K562 (cell line): ENCODE data around the gene NBEAL2. TPM values are rescaled to one million over a fixed set of nuclear protein-coding genes. Genes with fewer than 3 reads are reported as not detected.
A peak's percentile ranks its signal among the peaks of the same experiment; 100 is the strongest.

Experiments used
- ATAC-seq: fragments of 200-7000 bp; cut with Tn5 transposase; 3 replicates; pipeline ENCODE4 v1.9.1; 2020; ENCODE audit warnings: moderate library complexity
- BruUV-seq: library from RNA; stranded (reverse); fragments of 400-500 nt; replicated peaks from 2 replicates; lab custom pipeline; 2021; lab: Mats Ljungman, UMichigan
- CTCF ChIA-PET: fragments of 300-600 bp; formaldehyde crosslinking; extraction: SDS; loops from one replicate; lab custom pipeline; 2021; ENCODE audit warnings: low intra/inter-chr PET ratio; lab: Yijun Ruan, JAX
- POLR2A ChIA-PET: fragments of 300-600, 350-650 bp; sonication (Branson Sonifier 250); formaldehyde crosslinking; extraction: SDS; loops from one replicate; lab custom pipeline; 2021; ENCODE audit warnings: antibody characterized with exemption, inconsistent platforms; lab: Yijun Ruan, JAX
- DNase-seq, 4 experiments: peaks; one replicate each; pipeline versions ENCODE4 v3.0.0 to v3.0.0-alpha.2; 2011 to 2018; ENCODE audit warnings: low spot score in 3 of 4, mixed read lengths in 3 of 4; ENCODE audit errors: extremely low read depth in 1 of 4
- FAIRE-seq: peaks from 2 replicates; lab custom pipeline; 2011; peaks lifted over from hg19 to GRCh38; lab: Jason Lieb, UNC
- H2AFZ ChIP-seq: 2 replicates; pipeline ENCODE4 v1.6.0; 2011; ENCODE audit warnings: low read depth, low read length, control low read depth, inconsistent platforms
- H3K27ac ChIP-seq: fragments of 200-600 bp; 3 replicates; pipeline ENCODE4 v1.8.0; 2011; ENCODE audit warnings: low read depth, mild to moderate bottlenecking, control low read depth, inconsistent platforms, low read length, moderate library complexity, mixed read lengths; ENCODE audit errors: extremely low read depth
- H3K27me3 ChIP-seq, 2 experiments: fragments of 300-600 bp in 1 of 2; 2 replicates in 1 of 2; 3 replicates in 1 of 2; pipeline versions ENCODE4 v1.6.0 to v1.8.0; 2011; ENCODE audit warnings: inconsistent platforms in 2 of 2, low read length in 2 of 2, mild to moderate bottlenecking in 1 of 2, mixed read lengths in 1 of 2, moderate library complexity in 1 of 2; ENCODE audit not compliant: control insufficient read depth in 2 of 2, insufficient read depth in 2 of 2
- H3K36me3 ChIP-seq: fragments of 300-600 bp; 3 replicates; pipeline ENCODE4 v1.8.0; 2011; ENCODE audit warnings: mild to moderate bottlenecking, low read length, inconsistent platforms; ENCODE audit not compliant: control insufficient read depth, insufficient read depth
- H3K4me1 ChIP-seq, 2 experiments: fragments of 200-600 bp in 1 of 2; replicated peaks in 1 of 2; 2 replicates in 1 of 2; 3 replicates in 1 of 2; pipeline versions ENCODE4 v1.5.1 to v1.8.0; 2011; ENCODE audit warnings: inconsistent platforms in 2 of 2, low read length in 2 of 2, mild to moderate bottlenecking in 1 of 2, mixed read lengths in 1 of 2, moderate library complexity in 1 of 2; ENCODE audit not compliant: control insufficient read depth in 2 of 2, insufficient read depth in 2 of 2
- H3K4me2 ChIP-seq: 2 replicates; pipeline ENCODE4 v1.6.1; 2011; ENCODE audit warnings: low read length, control low read depth, inconsistent platforms, mixed read lengths; ENCODE audit not compliant: insufficient read depth
- H3K4me3 ChIP-seq: fragments of 200-600 bp; sonication (generic), shearing (Covaris generic); 2 replicates; pipeline ENCODE4 v1.5.1; 2016; ENCODE audit warnings: control low read depth, inconsistent platforms
- H3K79me2 ChIP-seq: fragments of 200-600 bp; 3 replicates; pipeline ENCODE4 v1.8.0; 2011; ENCODE audit warnings: low read length, inconsistent platforms; ENCODE audit not compliant: control insufficient read depth, insufficient read depth
- H3K9ac ChIP-seq, 2 experiments: 2 replicates each; pipeline versions ENCODE4 v1.6.0 to v1.6.1; 2011; ENCODE audit warnings: low read depth in 2 of 2, low read length in 2 of 2, control low read depth in 1 of 2, inconsistent platforms in 1 of 2, mild to moderate bottlenecking in 1 of 2, mixed read lengths in 1 of 2; ENCODE audit not compliant: insufficient read depth in 1 of 2
- H3K9me1 ChIP-seq: one replicate; pipeline ENCODE4 v1.6.0; 2011; ENCODE audit warnings: inconsistent platforms, mild to moderate bottlenecking, low read length, moderate library complexity; ENCODE audit not compliant: control insufficient read depth, insufficient read depth
- H3K9me3 ChIP-seq: replicated peaks from 2 replicates; pipeline ENCODE4 v1.5.1; 2011; ENCODE audit warnings: low read depth, low read length, inconsistent platforms; ENCODE audit not compliant: control insufficient read depth, insufficient read depth
- H4K20me1 ChIP-seq: replicated peaks from 2 replicates; pipeline ENCODE4 v1.6.1; 2011; ENCODE audit warnings: low read length, inconsistent platforms, mixed read lengths; ENCODE audit not compliant: control insufficient read depth, insufficient read depth
- BRCA1 ChIP-seq, 2 experiments: fragments of 450-650 bp in 1 of 2; sonication (generic) in 1 of 2; formaldehyde crosslinking in 1 of 2; IDR thresholded peaks; 2 replicates each; pipeline versions ENCODE4 v1.5.0 to v1.6.1; 2017 to 2020; ENCODE audit warnings: mild to moderate bottlenecking in 1 of 2, missing genetic modification reagents in 1 of 2
- CTBP1 ChIP-seq: fragments of 450-650 bp; IDR thresholded peaks from 2 replicates; pipeline ENCODE4 v1.6.1; 2016; ENCODE audit warnings: borderline replicate concordance
- NR2F6 ChIP-seq: fragments of 450-650 bp; formaldehyde crosslinking; IDR thresholded peaks from 2 replicates; pipeline ENCODE4 v1.4.0; 2020; ENCODE audit warnings: mild to moderate bottlenecking
- SRSF3 ChIP-seq: fragments of 200-400 bp; formaldehyde crosslinking; IDR thresholded peaks from 2 replicates; pipeline ENCODE4 v1.6.1; 2016; ENCODE audit warnings: mild to moderate bottlenecking, low read length, moderate library complexity; ENCODE audit not compliant: insufficient read depth
- SRSF9 ChIP-seq: fragments of 200-400 bp; formaldehyde crosslinking; IDR thresholded peaks from 2 replicates; pipeline ENCODE4 v1.6.1; 2017; ENCODE audit warnings: low read depth, low read length, borderline replicate concordance
- ZHX1 ChIP-seq: fragments of 150-350 bp; conservative IDR thresholded peaks from 2 replicates; pipeline ENCODE4 v1.6.1; 2014; ENCODE audit warnings: low read length
- WGBS: fragments of 100-300 bp; shearing (Covaris generic); methylation state at CpG from one replicate; pipeline ENCODE4 v1.1.6; 2016; ENCODE audit warnings: low coverage, mixed read lengths; ENCODE audit not compliant: insufficient coverage; ENCODE audit errors: missing lambda C conversion rate; 5-methylcytosine and 5-hydroxymethylcytosine counted together
- in situ Hi-C: fragments of 300-500 bp; cut with MboI; formaldehyde crosslinking; loops from 4 replicates; pipeline ENCODE4 v1.15.0; 2018; ENCODE audit warnings: inconsistent platforms, mixed read lengths
- intact Hi-C: fragments of 100-400 bp; cut with micrococcal nuclease; formaldehyde crosslinking; loops from 2 replicates; pipeline ENCODE4 v1.14.2; 2022
- polyA plus RNA-seq, 8 experiments: library from polyadenylated mRNA; depleted of rRNA in 4 of 8; stranded (reverse) in 5 of 8; unstranded in 3 of 8; fragments of >200 nt; fragmentation: Nextera tagmentation in 2 of 8; fragmentation: Illumina TruSeq in 1 of 8; extraction: Ambion mirVana in 2 of 8; extraction: Trizol in 1 of 8; gene quantifications; 2 replicates each; pipeline versions ENCODE4 v1.2.1 to v1.2.3, GENCODE V29; 2011 to 2014; ENCODE audit warnings: inconsistent platforms in 1 of 8, missing spikeins in 1 of 8
- total RNA-seq, 7 experiments: library from RNA; depleted of rRNA in 6 of 7; stranded (reverse); fragments of >200 nt in 6 of 7; fragmentation: Illumina TruSeq in 2 of 7; extraction: Trizol in 2 of 7; gene quantifications; 2 replicates each; pipeline versions ENCODE4 v1.2.1 to v1.2.3, GENCODE V29; 2011 to 2021; ENCODE audit warnings: low replicate concordance in 1 of 7

The NBEAL2 gene
- total and polyA plus RNA-seq, 9 of the 15 experiments (the other 6 are each of a cell fraction or from before 2014, with no cell fraction given): 0.06 to 114 (median 29.6) TPM

- Histone ChIP-seq H3K27me3 (no peaks in the 10 kb centered on the region), H3K9me1 (no peaks in the 10 kb centered on the region), H3K9me3 (no peaks in the 10 kb centered on the region), H2AFZ (no peak overlapping the region), H3K4me3 (peak overlapping the region; percentile 74; the same call in 1 of the 2 replicates), H3K9ac (peak overlapping the region; percentile 94 to 98; a peak in 3 of 4 replicates), H3K36me3 (peaks cover 17% of the 10 kb centered on the region), H3K4me1 (peaks cover 37 to 63% of the 10 kb centered on the region in 2 experiments), H3K27ac (peak overlapping the region; percentile 93), H3K79me2 (peaks cover 77% of the 10 kb centered on the region), H3K4me2 (peak overlapping the region; percentile 98), H4K20me1 (no peaks in the 10 kb centered on the region; the same call in 1 of the 2 replicates)
- FAIRE-seq (no peak), ATAC-seq (no peak), DNase-seq (no peak)
- intact Hi-C loops (loop anchor here (2.0 to 5.0 kb wide), 2 partner anchors 30 to 46 kb away; no protein-coding TSS in a partner anchor), in situ Hi-C loops (no loop called here)
- POLR2A ChIA-PET: interaction anchor here (0.7 to 4.4 kb wide), 6 partner anchors 10 to 470 kb away, joined by 3 to 35 read pairs (median 5); no protein-coding TSS in a partner anchor
- CTCF ChIA-PET: no interaction called here
- no peak for TF ChIP-seq BRCA1 (IDR thresholded peaks at IDR 0.05)
- 0 out of 2 replicates have a peak, but pooled peaks have one; percentile 10 for TF ChIP-seq BRCA1 (CRISPR knock-in tag; IDR thresholded peaks at IDR 0.05)
- no peak for TF ChIP-seq CTBP1
- TF ChIP-seq, all 486 proteins: peak for 1
- BruUV-seq: no TSS peak
- WGBS: 65% methylated on average over 9 of the region's 9 CpGs
These were observed 1.1 kb upstream of the NBEAL2 start for GRCh38 chr3:46978381-46978780.

- Histone ChIP-seq H2AFZ (peak overlapping the region; percentile 58), H3K36me3 (peaks cover 3% of the 10 kb centered on the region; the same call in 1 of the 3 replicates), H3K27me3 (no peaks in the 10 kb centered on the region), H3K9me3 (no peaks in the 10 kb centered on the region), H3K4me3 (peak overlapping the region; percentile 74), H3K4me2 (peak overlapping the region; percentile 98), H3K27ac (peak overlapping the region; percentile 68), H4K20me1 (no peaks in the 10 kb centered on the region), H3K9me1 (no peaks in the 10 kb centered on the region), H3K79me2 (peaks cover 67% of the 10 kb centered on the region), H3K9ac (peak overlapping the region; percentile 94 to 98), H3K4me1 (peaks cover 29 to 65% of the 10 kb centered on the region in 2 experiments)
- DNase-seq (peak in 1 of 4 experiments; percentile 44), ATAC-seq (no peak), FAIRE-seq (no peak)
- 1% methylated on average over 30 of the region's 40 CpGs for WGBS
- POLR2A ChIA-PET: interaction anchor here (0.6 to 4.4 kb wide), 17 partner anchors 8 to 270 kb away, joined by 3 to 35 read pairs (median 4); no protein-coding TSS in a partner anchor
- CTCF ChIA-PET: no interaction called here
- intact Hi-C loops (loop anchor here (1.0 to 5.0 kb wide), 3 partner anchors 7 to 48 kb away; no protein-coding TSS in a partner anchor), in situ Hi-C loops (no loop called here)
- BruUV-seq: no TSS peak
- no peak for TF ChIP-seq NR2F6 (CRISPR knock-in tag)
- TF ChIP-seq SRSF9: no peak
- no peak for TF ChIP-seq SRSF3
- TF ChIP-seq ZHX1: no peak
These were observed 562 bp downstream of the NBEAL2 start for GRCh38 chr3:46979958-46980497.
